Uterus (tissue), 4 donors: ENCODE measurements around the gene MPV17L. TPM values are rescaled to one million over a fixed set of nuclear protein-coding genes. Genes with fewer than 3 reads are reported as not detected.
A peak's percentile ranks its signal among the peaks of the same experiment; 100 is the strongest.
"Not testable (repeated sequence)": the region's sequence is repeated elsewhere in the genome, so short reads cannot be mapped to it uniquely, and the experiment has no call there.

Experiments
- DNase-seq, 2 donors: peaks; one replicate each; pipeline ENCODE4 v3.0.0-alpha.2; 2019 to 2020
- H3K27ac ChIP-seq, 2 donors: fragments of 200-600 bp; sonication (generic); 1 replicate in 1 of 2; 2 replicates in 1 of 2; pipeline ENCODE4 v1.5.1; 2016 to 2018
- H3K27me3 ChIP-seq, 2 donors: fragments of 200-600 bp; sonication (generic); one replicate each; pipeline ENCODE4 v1.5.1; 2018 to 2019; ENCODE audit warnings: control low read depth in 1 of 2
- H3K36me3 ChIP-seq, 2 donors: fragments of 200-600 bp; sonication (generic); one replicate each; pipeline ENCODE4 v1.5.1; 2019; ENCODE audit warnings: control low read depth in 1 of 2
- H3K4me1 ChIP-seq, 2 donors: fragments of 200-600 bp; sonication (generic); one replicate each; pipeline ENCODE4 v1.5.1; 2018 to 2019; ENCODE audit warnings: control low read depth in 1 of 2
- H3K4me3 ChIP-seq, 2 donors: fragments of 200-600 bp; sonication (generic); 1 replicate in 1 of 2; 2 replicates in 1 of 2; pipeline ENCODE4 v1.5.1; 2018 to 2019; ENCODE audit warnings: mild to moderate bottlenecking in 1 of 2
- H3K9me3 ChIP-seq, 2 donors: fragments of 200-600 bp; sonication (generic); one replicate each; pipeline ENCODE4 v1.5.1; 2019; ENCODE audit warnings: control low read depth in 1 of 2
- POLR2A ChIP-seq, 2 donors: fragments of 450-650 bp; IDR thresholded peaks; one replicate each; pipeline ENCODE4 v1.6.1; 2016; ENCODE audit warnings: antibody characterized with exemption in 2 of 2, mild to moderate bottlenecking in 1 of 2, moderate library complexity in 1 of 2
- intact Hi-C: fragments of 100-400 bp; cut with DNase I; formaldehyde crosslinking; loops from one replicate; pipeline ENCODE4 v1.15.1; 2023; ENCODE audit warnings: low total_unique reads
- total RNA-seq, 4 donors: library from RNA; depleted of rRNA in 3 of 4; stranded (reverse); fragments of >200 nt in 3 of 4; gene quantifications; one replicate each; pipeline versions ENCODE4 v1.1.0 to v1.2.4, GENCODE V29; 2014 to 2023
- TF ChIP-seq, protein P1 (sequence below), 4 experiments: fragments of 200-600 bp in 2 of 4; fragments of 450-650 bp in 2 of 4; sonication (generic) in 2 of 4; IDR thresholded peaks; one replicate each; pipeline ENCODE4 v1.5.1; 2016 to 2019; ENCODE audit warnings: antibody characterized with exemption in 4 of 4, mild to moderate bottlenecking in 2 of 4, moderate library complexity in 1 of 4
- donor health status: DM: yes; HTN: yes; CAD: no.

Gene MPV17L
- total RNA-seq, 4 donors from 2014 or later, result 4.7 to 15.1 (median 11.8) TPM

GRCh38 chr16:15450624-15451023 lies 55.1 kb downstream of the MPV17L start:
- H3K36me3 ChIP-seq, result no peaks in the 10 kb centered on the region
- H3K27me3 ChIP-seq, result no peaks in the 10 kb centered on the region
- H3K4me3 ChIP-seq, result no peak overlapping the region
- H3K4me1 ChIP-seq, result no peaks in the 10 kb centered on the region
- no peaks in the 10 kb centered on the region for H3K9me3 ChIP-seq
- intact Hi-C loops, result no loop called here
- DNase-seq, result peak in 1 of 2 donors; percentile 31
- TF ChIP-seq, protein P1, sequence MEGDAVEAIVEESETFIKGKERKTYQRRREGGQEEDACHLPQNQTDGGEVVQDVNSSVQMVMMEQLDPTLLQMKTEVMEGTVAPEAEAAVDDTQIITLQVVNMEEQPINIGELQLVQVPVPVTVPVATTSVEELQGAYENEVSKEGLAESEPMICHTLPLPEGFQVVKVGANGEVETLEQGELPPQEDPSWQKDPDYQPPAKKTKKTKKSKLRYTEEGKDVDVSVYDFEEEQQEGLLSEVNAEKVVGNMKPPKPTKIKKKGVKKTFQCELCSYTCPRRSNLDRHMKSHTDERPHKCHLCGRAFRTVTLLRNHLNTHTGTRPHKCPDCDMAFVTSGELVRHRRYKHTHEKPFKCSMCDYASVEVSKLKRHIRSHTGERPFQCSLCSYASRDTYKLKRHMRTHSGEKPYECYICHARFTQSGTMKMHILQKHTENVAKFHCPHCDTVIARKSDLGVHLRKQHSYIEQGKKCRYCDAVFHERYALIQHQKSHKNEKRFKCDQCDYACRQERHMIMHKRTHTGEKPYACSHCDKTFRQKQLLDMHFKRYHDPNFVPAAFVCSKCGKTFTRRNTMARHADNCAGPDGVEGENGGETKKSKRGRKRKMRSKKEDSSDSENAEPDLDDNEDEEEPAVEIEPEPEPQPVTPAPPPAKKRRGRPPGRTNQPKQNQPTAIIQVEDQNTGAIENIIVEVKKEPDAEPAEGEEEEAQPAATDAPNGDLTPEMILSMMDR (IDR thresholded peaks at IDR 0.05), result no peak
- no peak for TF ChIP-seq POLR2A (IDR thresholded peaks at IDR 0.05)
- H3K27ac ChIP-seq, result no peak overlapping the region

DNA sequence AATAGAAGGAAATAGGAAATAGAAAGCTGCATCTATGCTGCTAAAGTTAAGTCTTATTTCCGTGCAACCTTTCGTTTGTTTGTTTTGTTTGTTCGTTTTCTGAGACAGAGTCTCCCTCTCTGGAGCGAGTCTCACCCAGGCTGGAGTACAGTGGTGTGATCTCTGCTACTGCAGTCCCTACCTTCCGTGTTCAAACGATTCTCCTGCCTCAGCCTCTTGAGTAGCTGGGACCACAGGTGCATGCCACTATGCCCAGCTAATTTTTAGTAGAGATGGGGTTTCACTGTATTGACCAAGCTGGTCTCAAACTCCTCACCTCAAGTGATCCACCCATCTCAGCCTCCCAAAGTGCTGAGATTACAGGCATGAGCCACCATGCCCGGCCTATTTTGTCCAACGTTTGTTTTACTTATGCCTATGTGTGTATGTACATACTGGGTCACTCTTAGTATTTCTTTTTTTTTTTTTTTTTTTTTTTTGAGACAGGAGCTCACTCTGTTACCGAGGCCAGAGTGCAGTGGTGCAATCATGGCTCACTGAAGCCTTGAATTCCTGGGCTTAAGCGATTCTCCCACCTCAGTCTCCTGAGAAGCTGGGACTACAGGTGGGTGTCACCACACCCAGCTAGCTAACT lies 55.7 kb downstream of the MPV17L start:
- no peak for TF ChIP-seq POLR2A (IDR thresholded peaks at IDR 0.05)
- TF ChIP-seq, protein P1 (IDR thresholded peaks at IDR 0.05), result no peak
- intact Hi-C loops, result no loop called here
- Histone ChIP-seq H3K27ac (no peak overlapping the region), H3K4me3 (no peak overlapping the region), H3K36me3 (no peaks in the 10 kb centered on the region), H3K27me3 (no peaks in the 10 kb centered on the region), H3K4me1 (no peaks in the 10 kb centered on the region), H3K9me3 (no peaks in the 10 kb centered on the region)
- DNase-seq, result no peak

- DNase-seq, result no peak
- no peak for TF ChIP-seq POLR2A (IDR thresholded peaks at IDR 0.05)
- TF ChIP-seq, protein P1 (IDR thresholded peaks at IDR 0.05), result no peak
- Histone ChIP-seq H3K27me3 (no peaks in the 10 kb centered on the region), H3K9me3 (no peaks in the 10 kb centered on the region), H3K4me1 (no peaks in the 10 kb centered on the region), H3K4me3 (no peak overlapping the region), H3K36me3 (no peaks in the 10 kb centered on the region), H3K27ac (no peak overlapping the region)
- intact Hi-C loops, result no loop called here
These were observed 56.8 kb downstream of the MPV17L start for GRCh38 chr16:15452246-15452855.

DNA sequence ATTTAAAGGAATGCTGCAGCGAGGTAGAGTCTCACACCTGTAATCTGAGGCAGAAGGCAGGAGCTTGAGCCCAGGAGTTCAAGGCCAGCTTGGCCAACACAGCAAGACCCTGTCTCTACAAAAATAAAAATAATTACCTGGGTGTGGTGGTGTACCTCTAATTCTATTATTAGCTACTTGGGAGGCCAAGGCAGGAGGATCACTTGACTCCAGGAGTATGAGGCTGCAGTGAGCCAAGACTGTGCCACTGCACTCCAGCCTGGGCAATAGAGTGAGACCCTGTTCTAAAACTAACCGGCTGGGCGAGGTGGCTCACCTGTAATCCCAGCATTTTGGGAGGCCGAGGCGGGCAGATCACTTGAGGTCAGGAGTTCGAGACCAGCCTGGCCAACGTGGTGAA lies 57.7 kb downstream of the MPV17L start:
- H3K27me3 ChIP-seq, H3K36me3 ChIP-seq, H3K9me3 ChIP-seq, DNase-seq, H3K27ac ChIP-seq, H3K4me1 ChIP-seq, H3K4me3 ChIP-seq, intact Hi-C loops: not testable (repeated sequence)

DNA sequence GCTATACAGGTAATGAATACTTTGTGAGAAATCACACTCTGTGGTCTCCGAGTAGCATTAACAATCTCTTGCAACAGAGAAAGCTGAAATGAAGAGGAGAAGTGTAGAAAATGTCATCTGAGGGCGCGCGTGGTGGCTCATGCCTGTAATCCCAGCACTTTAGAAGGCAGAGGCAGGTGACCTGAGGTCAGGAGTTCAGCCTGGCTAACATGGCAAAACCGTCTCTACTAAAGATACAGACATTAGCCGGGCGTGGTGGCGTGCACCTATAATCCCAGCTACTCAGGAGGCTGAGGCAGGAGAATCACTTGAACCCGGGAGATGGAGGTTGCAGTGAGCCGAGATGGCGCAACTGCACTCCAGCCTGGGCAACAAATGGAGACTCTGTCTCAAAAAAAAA lies 59.4 kb downstream of the MPV17L start:
- DNase-seq, H3K36me3 ChIP-seq, H3K9me3 ChIP-seq, H3K27me3 ChIP-seq, H3K4me3 ChIP-seq, intact Hi-C loops, H3K27ac ChIP-seq, H3K4me1 ChIP-seq: not testable (repeated sequence)

DNA sequence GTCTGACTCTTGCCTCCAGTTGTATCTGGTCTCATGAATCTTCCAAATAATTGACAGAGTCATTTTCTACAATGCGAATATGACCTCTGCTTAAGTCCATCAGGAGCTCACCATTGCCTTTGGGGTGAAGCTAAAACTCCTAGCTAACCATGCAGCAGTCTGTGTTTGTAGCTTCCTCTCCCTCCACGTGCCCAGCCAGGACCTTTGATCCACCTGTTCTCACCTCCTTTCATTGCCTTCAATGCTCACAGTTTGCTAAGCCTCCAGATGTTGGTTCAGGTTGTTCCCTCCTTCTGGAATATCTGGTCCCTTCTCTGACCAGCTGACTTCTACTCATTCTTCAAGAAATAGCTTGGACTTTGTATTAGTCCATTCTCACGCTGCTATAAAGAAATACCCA lies 61.8 kb downstream of the MPV17L start:
- no peak for TF ChIP-seq POLR2A (IDR thresholded peaks at IDR 0.05)
- TF ChIP-seq, protein P1 (IDR thresholded peaks at IDR 0.05), result no peak
- Histone ChIP-seq H3K9me3 (no peaks in the 10 kb centered on the region), H3K27ac (no peak overlapping the region), H3K4me3 (no peak overlapping the region), H3K4me1 (no peaks in the 10 kb centered on the region), H3K36me3 (no peaks in the 10 kb centered on the region), H3K27me3 (no peaks in the 10 kb centered on the region)
- DNase-seq, result no peak
- intact Hi-C loops, result no loop called here
